C4-2B (cell line): ENCODE data around the gene ITGB3.

ENCODE experiments used
- CTCF ChIP-seq: fragments of 450-650 bp; conservative IDR thresholded peaks from 2 replicates; pipeline ENCODE4 v1.5.1; 2017; ENCODE audit warnings: mild to moderate bottlenecking
- ZFX ChIP-seq: fragments of 450-650 bp; IDR thresholded peaks from 2 replicates; pipeline ENCODE4 v1.6.1; 2017

DNA sequence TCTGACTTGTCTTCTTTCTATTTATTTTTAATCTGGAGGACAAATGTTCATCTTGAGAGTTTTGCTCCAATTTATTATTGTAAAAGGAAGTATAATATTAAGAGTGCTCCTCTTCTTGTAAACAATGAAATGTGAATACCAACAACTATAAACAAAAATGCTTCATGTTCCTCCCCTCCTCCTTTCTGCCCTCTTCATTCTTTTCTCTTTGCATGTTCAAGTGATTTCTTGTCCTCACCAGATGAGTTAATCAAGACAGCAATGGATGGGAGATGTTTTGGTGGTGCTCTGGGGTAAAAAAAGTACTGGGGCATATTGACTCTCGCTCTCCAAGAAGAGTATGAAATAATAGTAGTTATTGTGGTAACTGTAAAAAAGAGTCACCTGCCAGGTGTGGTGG is 24.3 kb downstream of the ITGB3 start:
- no peak for TF ChIP-seq CTCF
- no peak for TF ChIP-seq ZFX
